HG03439 (cell line): Measurements from ENCODE around the gene ZMYND11.
"Not testable (repeated sequence)": the region's sequence is repeated elsewhere in the genome, so short reads cannot be mapped to it uniquely, and the experiment has no call there.

Source experiments
- ATAC-seq: cut with Tn5 transposase; IDR thresholded peaks from one replicate; pipeline ENCODE4 v1.9.1; 2021; ENCODE audit warnings: mild to moderate bottlenecking, moderate library complexity; ENCODE audit not compliant: unreplicated experiment

ZMYND11 gene

DNA sequence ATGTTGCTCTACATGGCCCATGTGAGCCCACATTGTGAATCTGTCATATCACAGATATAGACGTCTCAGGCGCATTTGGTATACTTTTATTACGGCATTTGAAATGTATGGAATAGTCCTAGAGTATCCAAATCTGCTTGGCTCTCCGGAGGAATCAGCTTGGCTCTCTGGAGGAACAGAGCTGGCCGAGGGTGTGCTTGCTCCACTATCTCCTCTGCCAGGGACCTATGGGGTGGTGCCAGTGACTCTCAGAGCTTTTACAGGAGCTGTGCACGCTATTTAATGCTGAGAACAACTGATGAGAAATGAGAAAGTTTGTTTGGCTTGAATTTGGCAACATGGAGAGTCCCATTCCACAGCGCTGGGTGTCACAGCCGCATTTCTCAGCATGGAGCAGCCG is 144.0 kb downstream of the ZMYND11 start:
- ATAC-seq = no peak

DNA sequence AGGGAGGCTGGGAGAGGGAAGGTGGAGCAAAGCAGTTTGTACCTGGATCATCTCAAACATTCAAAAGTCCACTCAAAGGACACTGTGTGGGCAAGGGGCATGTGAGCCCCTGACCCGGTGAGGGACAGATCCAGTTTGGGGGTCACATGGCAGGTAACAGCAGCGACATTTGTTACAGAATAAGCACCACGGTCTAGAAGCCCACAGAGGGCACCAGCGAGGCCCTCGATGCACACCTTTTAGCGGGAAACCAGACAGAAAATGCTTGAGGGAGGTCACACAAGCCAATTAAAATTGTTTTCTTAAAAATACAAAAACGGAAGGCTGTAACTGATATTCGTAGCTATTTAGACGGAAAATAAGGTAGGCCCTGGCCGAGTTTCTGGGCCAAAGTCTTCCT is 144.4 kb downstream of the ZMYND11 start:
- no peak for ATAC-seq

DNA sequence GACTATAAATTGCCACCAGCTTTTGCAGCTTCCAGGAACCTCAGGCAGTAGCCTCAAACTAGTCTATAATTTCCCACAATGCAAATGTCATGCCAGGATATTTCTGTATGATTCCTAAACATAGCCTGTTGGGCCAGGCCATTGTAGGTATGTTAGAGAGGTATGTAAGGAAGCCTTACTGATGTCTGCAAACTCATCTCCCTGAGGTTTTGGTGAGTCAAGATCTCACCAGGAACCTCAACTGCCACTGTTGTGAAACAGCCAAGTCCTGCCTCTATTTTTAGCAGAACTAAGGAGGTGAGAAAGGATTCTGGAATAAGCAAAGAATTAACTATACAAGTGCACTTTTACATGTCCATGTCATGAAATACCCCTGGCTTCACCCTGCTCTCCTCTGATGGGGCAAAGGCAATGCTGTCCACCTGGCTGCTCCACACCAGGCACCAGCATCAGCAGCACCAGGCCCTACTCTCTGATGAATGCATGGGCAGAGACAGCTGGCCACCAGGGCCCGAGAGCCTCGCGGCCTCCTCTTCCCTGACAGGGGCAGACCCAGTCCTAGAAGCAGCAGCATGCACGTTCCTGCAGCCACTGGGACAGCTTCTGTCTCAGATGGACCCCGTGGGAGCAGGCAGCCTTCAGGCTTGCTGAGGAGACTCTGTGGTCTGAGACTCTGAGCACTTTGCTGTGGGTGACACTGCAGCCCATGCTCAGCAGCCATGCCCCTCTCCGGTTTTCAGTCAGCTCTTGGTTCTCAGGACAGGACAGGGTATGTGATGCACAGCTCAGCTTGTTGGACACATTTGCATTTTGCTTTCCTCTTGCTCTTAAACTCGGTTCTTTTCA is 147.3 kb downstream of the ZMYND11 start:
- no peak for ATAC-seq

- no peak for ATAC-seq
These were observed 147.9 kb downstream of the ZMYND11 start for GRCh38 chr10:283140-283479.

DNA sequence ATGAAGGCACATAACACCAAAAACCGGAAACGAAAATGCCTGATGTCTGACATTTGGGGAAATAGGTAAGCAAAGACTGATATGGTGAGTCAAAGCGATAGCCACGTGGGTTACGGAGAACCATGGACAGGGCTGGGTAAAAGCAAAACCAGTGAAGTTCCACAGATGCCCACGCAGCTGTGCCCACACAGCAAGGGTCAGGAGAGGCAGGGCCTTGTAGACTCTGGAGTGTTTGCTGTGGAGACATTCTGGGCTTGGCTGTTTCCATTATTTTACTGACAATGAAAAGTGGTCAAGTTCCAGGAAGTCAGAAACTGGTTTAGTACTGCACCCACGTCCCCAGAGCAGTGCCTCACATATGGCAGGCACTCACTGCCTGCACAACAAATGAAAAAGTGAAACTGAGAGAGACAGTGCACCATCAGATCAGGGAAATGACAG is 148.7 kb downstream of the ZMYND11 start:
- ATAC-seq = peak; percentile 90

DNA sequence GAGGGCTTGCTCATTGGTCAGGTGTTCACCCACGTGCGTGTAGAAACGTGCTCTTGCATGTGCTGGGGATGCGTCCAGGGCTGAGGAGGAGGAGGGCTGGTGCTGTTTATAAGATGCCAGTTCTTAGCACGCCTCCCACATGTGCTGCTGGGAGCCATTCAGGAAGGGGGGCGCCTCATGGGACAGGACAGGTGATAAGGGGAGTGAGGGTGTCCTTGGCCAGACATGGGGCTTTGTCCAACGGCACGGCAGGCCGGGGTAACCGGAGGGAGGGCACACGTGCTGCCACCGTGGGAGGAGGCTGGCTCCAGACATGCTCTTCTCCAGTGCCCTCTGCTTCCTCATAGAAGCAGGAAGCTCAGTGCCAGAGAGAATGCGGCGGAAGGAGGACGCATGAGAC is 150.0 kb downstream of the ZMYND11 start:
- no peak for ATAC-seq

GRCh38 chr10:287026-287709 is 151.9 kb downstream of the ZMYND11 start:
- ATAC-seq = no peak

GRCh38 chr10:287814-288213 is 152.6 kb downstream of the ZMYND11 start:
- no peak for ATAC-seq

DNA sequence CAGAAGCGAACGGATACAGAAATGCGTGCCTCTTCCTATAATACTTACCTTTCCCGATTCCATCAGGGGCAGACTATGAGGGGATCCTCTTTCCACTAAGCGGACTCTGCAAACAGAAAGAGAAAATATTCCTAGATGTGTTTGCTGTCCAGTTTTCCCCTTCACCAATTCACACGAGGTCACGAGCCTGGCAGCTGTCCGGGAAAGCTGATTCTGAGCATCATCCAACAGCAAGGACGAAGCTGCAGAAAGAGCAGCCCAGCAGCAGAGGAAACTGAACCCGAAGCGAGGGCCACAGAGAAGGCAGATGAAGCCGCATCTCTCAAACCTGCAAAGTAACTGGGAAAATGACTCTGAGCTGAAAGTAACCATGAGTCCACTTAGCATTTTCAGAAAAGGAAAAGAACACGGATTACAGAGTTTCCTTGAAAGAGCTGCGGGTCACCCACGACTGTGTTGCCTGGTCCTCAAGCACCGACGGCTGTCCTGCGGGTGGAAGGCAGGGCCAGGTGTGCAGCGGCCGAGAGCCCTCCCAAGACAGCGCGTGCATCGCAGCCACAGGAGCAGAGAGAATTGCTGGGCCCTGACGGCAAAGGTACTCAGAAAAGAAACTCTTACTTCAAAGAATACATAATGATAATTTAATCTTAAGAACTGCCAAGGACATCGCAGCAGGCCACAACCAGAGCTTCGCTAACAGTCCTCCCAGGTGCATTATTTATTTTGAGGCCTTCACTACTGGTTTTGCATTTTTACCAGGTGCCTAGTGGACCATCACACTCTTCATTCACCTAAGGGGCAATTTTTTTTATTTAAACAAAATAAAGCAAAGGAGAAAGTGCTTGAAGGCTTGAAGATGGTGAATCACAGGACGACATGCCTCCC is 153.3 kb downstream of the ZMYND11 start:
- no peak for ATAC-seq

DNA sequence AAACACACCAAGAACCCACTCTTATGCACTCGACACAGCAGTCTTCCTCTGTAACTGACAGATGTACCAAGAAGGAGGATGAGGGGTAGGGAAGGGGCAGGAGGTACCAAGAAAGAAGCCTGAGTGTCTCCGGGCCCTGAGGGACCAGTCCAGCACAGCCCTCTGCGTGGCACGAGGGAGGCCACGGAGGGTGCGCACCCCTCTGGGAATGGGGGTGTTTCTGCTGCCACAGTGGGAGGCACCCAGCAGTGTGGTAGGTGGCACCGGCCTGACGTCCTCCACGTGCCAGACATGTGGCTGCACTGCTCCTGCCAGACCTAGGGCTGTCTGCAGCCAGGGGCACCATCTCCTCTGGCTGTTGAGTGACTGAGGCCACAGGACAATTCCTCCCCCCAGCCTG is 154.3 kb downstream of the ZMYND11 start:
- no peak for ATAC-seq

GRCh38 chr10:290026-290725 is 154.9 kb downstream of the ZMYND11 start:
- ATAC-seq = no peak

DNA sequence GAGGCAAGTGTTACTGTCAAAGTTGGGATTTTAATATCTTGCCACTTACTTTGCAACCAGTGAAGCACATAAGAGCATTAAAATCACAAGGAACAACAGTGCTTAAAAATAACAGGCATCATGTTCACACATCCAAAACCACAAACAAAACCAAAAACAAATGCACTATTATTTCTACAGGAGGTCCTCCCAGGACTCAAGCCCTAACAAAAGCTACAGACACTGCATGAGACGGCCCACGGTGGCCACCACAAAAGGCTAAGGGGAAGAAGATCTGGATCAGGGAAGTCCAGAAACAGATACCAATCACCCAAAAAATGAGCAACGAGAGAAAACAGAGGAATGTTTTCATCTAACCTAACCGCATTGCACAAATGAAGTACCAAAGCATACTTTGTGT is 158.4 kb downstream of the ZMYND11 start:
- no peak for ATAC-seq

- ATAC-seq = no peak
These were observed 162.3 kb downstream of the ZMYND11 start for GRCh38 chr10:297567-297966.

DNA sequence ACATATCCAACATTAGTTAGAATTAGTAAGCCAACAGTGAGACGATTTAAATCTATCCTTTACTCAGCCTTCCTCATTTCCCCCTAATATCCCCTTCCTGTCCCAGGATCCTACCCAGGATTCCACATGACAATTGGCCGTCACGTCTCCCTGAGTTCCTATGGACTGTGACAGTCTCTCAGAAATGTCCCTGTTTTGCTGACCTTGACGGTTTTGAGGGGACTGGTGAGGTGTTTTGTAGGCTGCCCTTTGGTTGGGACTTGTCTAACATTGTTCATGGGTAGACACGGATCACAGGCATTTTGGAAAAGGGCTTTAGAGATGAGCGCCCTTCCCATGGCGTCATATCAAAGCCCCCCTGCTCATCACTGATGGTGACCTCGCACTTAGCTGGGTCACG is 162.8 kb downstream of the ZMYND11 start:
- ATAC-seq = no peak

DNA sequence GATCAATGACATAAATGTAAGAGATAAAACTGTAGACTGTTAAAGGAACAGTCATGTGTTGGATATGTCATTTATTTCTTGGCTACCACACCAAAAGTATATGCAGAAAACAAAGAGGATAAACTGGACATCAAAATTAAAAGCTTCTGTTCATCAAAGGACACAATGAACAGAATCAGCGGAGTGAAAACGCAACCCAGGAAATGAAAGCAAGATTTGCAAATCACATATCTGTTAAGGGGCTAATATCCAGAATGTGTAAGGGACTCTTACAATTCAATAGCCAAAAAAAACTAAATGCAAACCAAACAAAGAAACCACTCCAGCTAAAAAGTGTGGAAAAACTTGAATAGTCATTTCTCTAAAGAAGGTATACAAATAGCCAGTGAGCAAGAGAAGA is 164.3 kb downstream of the ZMYND11 start:
- ATAC-seq = peak; percentile 37

- peak; percentile 60 for ATAC-seq
These were observed 164.7 kb downstream of the ZMYND11 start for GRCh38 chr10:299969-300368.

DNA sequence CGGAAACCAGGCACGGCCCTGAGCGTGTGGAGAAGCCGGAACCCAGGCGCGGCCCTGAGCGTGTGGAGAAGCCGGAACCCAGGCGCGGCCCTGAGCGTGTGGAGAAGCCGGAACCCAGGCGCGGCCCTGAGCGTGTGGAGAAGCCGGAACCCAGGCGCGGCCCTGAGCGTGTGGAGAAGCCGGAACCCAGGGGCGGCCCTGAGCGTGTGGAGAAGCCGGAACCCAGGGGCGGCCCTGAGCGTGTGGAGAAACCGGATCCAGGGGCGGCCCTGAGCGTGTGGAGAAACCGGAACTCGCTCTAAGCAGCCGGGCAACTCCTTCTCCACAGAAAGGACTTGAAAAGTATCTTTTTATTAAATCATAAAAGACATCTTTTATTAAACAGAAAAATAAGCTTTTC is 165.3 kb downstream of the ZMYND11 start:
- not testable (repeated sequence) for ATAC-seq

DNA sequence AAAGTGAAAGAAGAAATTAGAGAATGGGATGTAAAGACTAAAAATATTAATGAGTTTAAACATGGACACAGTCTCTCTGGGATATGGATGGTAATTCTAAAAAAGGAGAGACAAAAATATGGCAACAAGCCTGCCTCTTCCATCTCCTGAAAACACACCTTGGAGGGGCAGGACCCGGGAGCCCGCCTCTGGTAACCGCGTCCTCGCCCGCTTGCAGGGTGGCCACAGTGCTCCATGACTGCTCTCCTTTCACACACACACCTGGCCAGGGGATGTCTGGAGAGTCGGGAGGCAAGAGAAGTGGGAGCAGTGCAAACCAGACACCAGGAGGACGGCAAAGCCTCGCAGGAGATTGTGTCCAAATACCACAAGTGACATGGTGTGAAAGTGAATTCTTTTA is 166.3 kb downstream of the ZMYND11 start:
- ATAC-seq = no peak
